GM06990 (cell line): ENCODE data around the gene TECTB.

Experiments used
- DNase-seq: peaks from one replicate; pipeline ENCODE4 v3.0.0-alpha.2; 2011; ENCODE audit not compliant: insufficient read length; ENCODE audit errors: extremely low read depth
- H3K27me3 ChIP-seq: replicated peaks from 2 replicates; pipeline ENCODE4 v1.6.0; 2011; ENCODE audit warnings: low read length; ENCODE audit not compliant: control insufficient read depth, insufficient read depth
- H3K36me3 ChIP-seq: 2 replicates; pipeline ENCODE4 v1.5.1; 2011; ENCODE audit warnings: low read length; ENCODE audit not compliant: control insufficient read depth, insufficient read depth
- H3K4me3 ChIP-seq: replicated peaks from 2 replicates; pipeline ENCODE4 v1.5.1; 2011; ENCODE audit warnings: low read depth, mild to moderate bottlenecking, control low read depth, low read length
- CTCF ChIP-seq: IDR thresholded peaks from 2 replicates; pipeline ENCODE4 v1.5.1; 2011; ENCODE audit warnings: low read length, control low read depth, mild to moderate bottlenecking, inconsistent platforms; ENCODE audit not compliant: insufficient read depth, poor library complexity, severe bottlenecking

TECTB gene

GRCh38 chr10:112347709-112348671 lies 64.8 kb downstream of the TECTB start:
- TF ChIP-seq CTCF, result no peak
- no peaks in the 10 kb centered on the region for H3K27me3 ChIP-seq
- no peak overlapping the region for H3K4me3 ChIP-seq
- H3K36me3 ChIP-seq, result no peaks in the 10 kb centered on the region
- DNase-seq, result no peak

- no peaks in the 10 kb centered on the region for H3K36me3 ChIP-seq
- TF ChIP-seq CTCF, result no peak
- DNase-seq, result no peak
Observed at GRCh38 chr10:112348759-112349158, 65.6 kb downstream of the TECTB start.

GRCh38 chr10:112349521-112350085 lies 66.4 kb downstream of the TECTB start:
- Histone ChIP-seq H3K36me3 (no peaks in the 10 kb centered on the region), H3K4me3 (no peak overlapping the region), H3K27me3 (no peaks in the 10 kb centered on the region)
- no peak for DNase-seq
- TF ChIP-seq CTCF, result no peak

More at GRCh38 chr10:112348759-112349158, 65.6 kb downstream of the TECTB start:
- Histone ChIP-seq H3K4me3 (no peak overlapping the region), H3K27me3 (no peaks in the 10 kb centered on the region)

- DNase-seq, result no peak
- TF ChIP-seq CTCF, result no peak
- no peaks in the 10 kb centered on the region for H3K36me3 ChIP-seq
- no peaks in the 10 kb centered on the region for H3K27me3 ChIP-seq
- no peak overlapping the region for H3K4me3 ChIP-seq
Observed at GRCh38 chr10:112351146-112351545, 67.9 kb downstream of the TECTB start.

GRCh38 chr10:112352044-112352443 lies 68.8 kb downstream of the TECTB start:
- no peaks in the 10 kb centered on the region for H3K36me3 ChIP-seq
- no peaks in the 10 kb centered on the region for H3K27me3 ChIP-seq
- H3K4me3 ChIP-seq, result no peak overlapping the region
- DNase-seq, result no peak
- TF ChIP-seq CTCF, result no peak
